Pulmonary artery endothelial cell (primary cell): Measurements from ENCODE around the gene AURKA. TPM values are rescaled to one million over a fixed set of nuclear protein-coding genes. Genes with fewer than 3 reads are reported as not detected.

ENCODE experiments used
- DNase-seq: peaks from one replicate; pipeline ENCODE4 v3.0.0-alpha.2; 2011; ENCODE audit warnings: low read depth, low spot score
- total RNA-seq: library from RNA; depleted of rRNA; stranded (reverse); fragments of >200 nt; gene quantifications from 2 replicates; pipeline ENCODE4 v1.2.3, GENCODE V29; 2014

Gene AURKA
- 32.9 and 80.7 TPM in 2 replicates for total RNA-seq

GRCh38 chr20:56392132-56392880, at the start of gene AURKA, which contains the start of gene CSTF1:
AURKA (minus strand) TSS chr20:56392215; CDS start chr20:56388197, 4,018 bp downstream.
CSTF1 (plus strand) TSS chr20:56392645; CDS start chr20:56395553, 2,908 bp downstream.
- DNase-seq: peak; percentile 98

GRCh38 chr20:56440346-56441007, 48.5 kb upstream of the AURKA start:
- DNase-seq: no peak

- peak; percentile 37 for DNase-seq
Measured at GRCh38 chr20:56439771-56440291, 47.8 kb upstream of the AURKA start.

GRCh38 chr20:56438284-56438683, 46.3 kb upstream of the AURKA start:
- no peak for DNase-seq

- DNase-seq: no peak
Measured at GRCh38 chr20:56437196-56437960, 45.4 kb upstream of the AURKA start.

GRCh38 chr20:56433880-56434255, 41.9 kb upstream of the AURKA start:
- no peak for DNase-seq

- DNase-seq: no peak
Measured at GRCh38 chr20:56433221-56433879, 41.3 kb upstream of the AURKA start.

GRCh38 chr20:56431471-56431870, 39.5 kb upstream of the AURKA start:
- DNase-seq: no peak

GRCh38 chr20:56430957-56431356, 38.9 kb upstream of the AURKA start:
- no peak for DNase-seq

GRCh38 chr20:56430461-56430860, 38.4 kb upstream of the AURKA start:
- DNase-seq: no peak

GRCh38 chr20:56429941-56430340, 37.9 kb upstream of the AURKA start:
- no peak for DNase-seq

- DNase-seq: peak; percentile 20
Measured at GRCh38 chr20:56429502-56429901, 37.5 kb upstream of the AURKA start.

GRCh38 chr20:56428881-56429280, 36.9 kb upstream of the AURKA start:
- no peak for DNase-seq

- DNase-seq: no peak
Measured at GRCh38 chr20:56428410-56428809, 36.4 kb upstream of the AURKA start.

GRCh38 chr20:56427797-56428196, 35.8 kb upstream of the AURKA start:
- DNase-seq: no peak

- no peak for DNase-seq
Measured at GRCh38 chr20:56426926-56427325, 34.9 kb upstream of the AURKA start.

GRCh38 chr20:56426026-56426425, 34.0 kb upstream of the AURKA start:
- no peak for DNase-seq

GRCh38 chr20:56424931-56425330, 32.9 kb upstream of the AURKA start:
- DNase-seq: no peak

GRCh38 chr20:56423886-56424285, 31.9 kb upstream of the AURKA start:
- no peak for DNase-seq

- no peak for DNase-seq
Measured at GRCh38 chr20:56423211-56423610, 31.2 kb upstream of the AURKA start.

GRCh38 chr20:56422824-56423189, 30.8 kb upstream of the AURKA start:
- no peak for DNase-seq
